GM21367 (cell line): ENCODE results near the gene KRTAP10-5.
"Not testable (repeated sequence)": the region's sequence is repeated elsewhere in the genome, so short reads cannot be mapped to it uniquely, and the experiment has no call there.

Experiments used
- ATAC-seq: cut with Tn5 transposase; IDR thresholded peaks from one replicate; pipeline ENCODE4 v1.9.1; 2021; ENCODE audit not compliant: unreplicated experiment

The KRTAP10-5 gene, protein sequence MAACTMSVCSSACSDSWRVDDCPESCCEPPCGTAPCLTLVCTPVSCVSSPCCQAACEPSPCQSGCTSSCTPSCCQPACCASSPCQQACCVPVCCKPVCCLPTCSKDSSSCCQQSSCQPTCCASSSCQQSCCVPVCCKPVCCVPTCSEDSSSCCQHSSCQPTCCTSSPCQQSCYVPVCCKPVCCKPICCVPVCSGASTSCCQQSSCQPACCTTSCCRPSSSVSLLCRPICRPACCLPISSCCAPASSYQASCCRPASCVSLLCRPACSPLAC

DNA sequence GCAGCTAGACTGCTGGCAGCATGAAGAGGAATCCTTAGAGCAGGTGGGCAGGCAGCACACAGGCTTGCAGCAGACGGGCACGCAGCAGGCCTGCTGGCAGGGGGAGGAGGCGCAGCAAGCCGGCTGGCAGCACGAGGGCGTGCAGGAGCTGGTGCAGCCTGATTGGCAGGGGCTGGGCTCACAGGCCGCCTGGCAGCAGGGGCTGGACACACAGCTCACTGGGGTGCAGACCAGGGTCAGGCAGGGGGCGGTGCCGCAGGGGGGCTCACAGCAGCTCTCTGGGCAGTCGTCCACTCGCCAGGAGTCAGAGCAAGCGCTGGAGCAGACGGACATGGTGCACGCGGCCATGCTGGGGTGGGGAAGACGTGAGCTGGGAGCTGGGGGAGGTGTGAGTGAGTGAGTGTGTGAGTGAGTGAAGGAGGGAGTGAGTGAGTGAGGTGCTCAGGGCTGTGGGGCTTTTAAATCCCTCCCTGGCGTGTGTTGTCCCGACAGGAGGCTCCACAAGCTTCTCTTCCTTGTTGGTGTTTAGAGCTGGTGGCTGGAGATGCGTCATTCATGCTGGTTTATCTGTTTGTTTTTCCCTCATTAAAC is at the start of gene KRTAP10-5:
KRTAP10-5 (minus strand) TSS at position 374 of the 591 bp plus-strand sequence; CDS start at position 348, 26 bp downstream.
- ATAC-seq: not testable (repeated sequence)

DNA sequence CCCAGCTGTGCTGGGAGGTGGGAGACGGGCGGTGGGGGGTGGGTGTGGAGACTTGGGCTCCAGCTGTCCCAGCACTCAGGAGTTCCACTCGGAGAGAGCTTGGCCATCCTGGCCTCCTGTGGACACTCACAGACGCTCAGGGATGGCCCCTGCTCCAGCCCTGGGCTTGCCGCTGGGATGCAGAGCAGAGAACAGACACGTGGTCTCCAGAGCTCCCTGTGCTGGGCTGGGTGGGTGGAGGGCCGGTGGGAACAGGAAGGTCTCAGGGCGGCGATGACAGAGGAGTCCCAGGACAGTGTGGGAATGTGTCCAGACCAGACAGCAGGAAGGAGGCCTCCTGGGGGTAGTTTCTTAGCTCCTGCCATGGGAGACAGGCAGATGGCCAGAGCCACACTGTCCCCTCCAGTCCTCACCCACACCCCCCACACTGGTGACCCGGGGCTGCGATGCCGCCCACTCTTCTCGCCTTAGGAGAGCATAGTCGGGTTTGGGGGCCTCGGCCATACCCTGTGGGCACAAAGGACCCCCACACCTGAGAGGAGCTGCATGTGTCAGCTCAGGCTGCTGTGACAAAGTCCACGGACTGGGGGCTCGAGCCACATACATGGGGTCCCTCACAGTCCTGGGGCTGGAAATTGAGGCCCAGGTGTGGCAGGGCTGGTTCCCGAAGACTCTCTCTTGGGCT is 48.4 kb upstream of the KRTAP10-5 start:
- no peak for ATAC-seq

DNA sequence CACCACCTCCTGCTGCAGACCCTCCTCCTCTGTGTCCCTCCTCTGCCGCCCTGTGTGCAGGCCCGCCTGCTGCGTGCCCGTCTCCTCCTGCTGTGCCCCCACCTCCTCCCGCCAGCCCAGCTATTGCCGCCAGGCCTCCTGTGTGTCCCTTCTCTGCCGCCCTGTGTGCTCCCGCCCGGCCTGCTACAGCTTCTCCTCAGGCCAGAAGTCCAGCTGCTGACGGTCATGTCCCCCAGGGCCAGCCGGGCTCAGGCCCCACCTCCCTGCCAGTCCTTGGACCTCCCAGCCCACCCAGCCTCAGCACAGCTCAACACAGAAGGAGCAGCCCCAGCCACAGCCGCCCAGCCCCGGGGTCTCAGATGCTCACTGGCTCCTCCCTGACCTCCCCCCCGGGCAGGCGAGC is 47.4 kb upstream of the KRTAP10-5 start:
- not testable (repeated sequence) for ATAC-seq

DNA sequence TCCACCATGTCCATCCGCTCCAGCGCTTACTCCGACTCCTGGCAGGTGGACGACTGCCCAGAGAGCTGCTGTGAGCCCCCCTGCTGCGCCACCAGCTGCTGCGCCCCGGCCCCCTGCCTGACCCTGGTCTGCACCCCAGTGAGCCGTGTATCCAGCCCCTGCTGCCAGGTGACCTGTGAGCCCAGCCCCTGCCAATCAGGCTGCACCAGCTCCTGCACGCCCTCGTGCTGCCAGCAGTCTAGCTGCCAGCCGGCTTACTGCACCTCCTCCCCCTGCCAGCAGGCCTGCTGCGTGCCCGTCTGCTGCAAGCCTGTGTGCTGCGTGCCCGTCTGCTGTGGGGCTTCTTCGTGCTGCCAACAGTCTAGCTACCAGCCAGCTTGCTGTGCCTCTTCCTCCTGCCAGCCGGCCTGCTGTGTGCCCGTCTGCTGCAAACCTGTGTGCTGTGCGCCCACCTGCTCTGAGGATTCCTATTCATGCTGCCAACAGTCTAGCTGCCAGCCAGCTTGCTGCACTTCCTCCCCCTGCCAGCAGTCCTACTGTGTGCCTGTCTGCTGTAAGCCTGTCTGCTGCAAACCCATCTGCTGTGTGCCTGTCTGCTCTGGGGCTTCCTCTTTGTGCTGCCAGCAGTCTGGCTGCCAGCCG is 46.9 kb upstream of the KRTAP10-5 start:
- not testable (repeated sequence) for ATAC-seq

DNA sequence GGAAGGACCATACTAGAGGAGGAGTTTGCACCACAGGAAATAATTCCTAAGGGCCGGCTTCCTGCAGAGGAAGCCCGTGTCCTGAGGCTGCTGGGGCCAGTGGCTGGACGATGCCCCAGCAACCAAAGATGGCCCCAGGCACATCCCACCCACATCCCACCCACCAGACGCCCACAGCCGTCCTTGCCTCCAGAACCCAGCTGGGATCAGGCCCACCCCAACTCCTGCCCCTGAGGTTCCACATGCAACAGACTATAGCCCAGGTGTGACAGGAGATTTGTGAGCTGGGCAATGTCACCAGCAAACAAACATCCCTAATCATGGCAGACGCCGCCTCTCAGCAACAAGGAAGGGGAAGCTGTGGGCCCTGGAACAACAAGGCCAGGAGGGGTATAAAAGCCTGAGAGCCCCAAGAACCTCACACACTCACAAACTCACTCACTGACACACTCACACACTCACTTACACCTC is 46.3 kb upstream of the KRTAP10-5 start, which contains the start of gene KRTAP10-9:
KRTAP10-9 (plus strand) TSS at position 421 of the 471 bp plus-strand sequence. CDS start 79 bp downstream, outside the sequence.
- ATAC-seq: no peak

DNA sequence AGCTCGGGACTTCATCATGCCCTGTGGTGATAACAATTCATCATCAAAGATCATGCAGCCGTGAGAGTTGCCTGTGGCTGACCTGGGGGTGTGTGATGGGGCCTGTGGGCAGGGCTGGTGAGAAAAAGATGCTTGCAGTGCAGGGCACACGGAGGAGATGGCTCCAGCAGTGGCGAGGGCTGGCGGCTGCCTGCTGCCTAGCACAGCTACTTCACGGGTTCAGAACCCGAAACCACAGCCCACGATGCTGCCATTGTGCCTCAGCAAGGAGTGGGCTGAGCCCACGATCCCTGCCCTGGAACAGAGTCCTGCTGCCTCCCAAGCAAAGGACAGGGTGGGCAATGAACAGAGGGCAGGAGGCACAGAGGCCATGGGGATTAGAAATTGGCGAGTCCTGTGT is 45.9 kb upstream of the KRTAP10-5 start:
- no peak for ATAC-seq

DNA sequence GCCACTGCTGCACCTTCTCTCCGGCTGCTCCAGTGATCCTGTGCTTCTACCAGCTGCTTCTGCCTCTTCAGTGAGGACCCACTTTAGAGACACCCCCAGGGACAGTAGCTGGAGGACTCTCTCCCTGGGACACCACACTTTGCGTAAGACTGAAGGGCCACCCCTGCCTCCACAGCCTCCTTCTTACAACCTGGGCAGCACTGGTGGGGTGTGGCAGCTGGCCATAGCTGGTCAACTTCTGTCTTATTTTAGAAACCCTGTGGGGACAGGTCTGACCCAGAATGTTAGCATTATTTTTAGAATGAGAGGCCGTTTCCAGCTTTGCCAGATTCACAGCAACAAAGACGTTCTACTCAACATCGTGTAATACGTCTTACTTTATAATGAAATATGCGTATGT is 45.4 kb upstream of the KRTAP10-5 start:
- ATAC-seq: no peak

DNA sequence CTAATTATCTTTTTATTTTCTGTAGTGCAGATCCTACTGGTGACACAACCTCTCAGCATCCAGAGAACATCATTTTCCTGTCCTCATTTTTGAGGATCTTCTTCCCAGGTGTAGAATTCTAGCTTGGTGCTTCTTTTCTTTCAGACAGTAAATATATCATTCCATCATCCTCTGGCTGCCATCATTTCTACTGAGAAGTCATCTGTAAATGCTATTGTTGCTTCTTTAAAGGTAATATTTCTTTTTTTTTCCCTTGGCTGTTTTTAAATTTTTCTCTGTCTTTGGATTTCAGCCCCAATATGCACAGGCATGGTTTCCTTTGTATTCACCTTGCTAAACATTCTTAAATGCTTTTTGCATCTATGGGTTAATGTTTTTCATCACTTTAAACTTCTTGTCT is 43.2 kb upstream of the KRTAP10-5 start:
- ATAC-seq: no peak

DNA sequence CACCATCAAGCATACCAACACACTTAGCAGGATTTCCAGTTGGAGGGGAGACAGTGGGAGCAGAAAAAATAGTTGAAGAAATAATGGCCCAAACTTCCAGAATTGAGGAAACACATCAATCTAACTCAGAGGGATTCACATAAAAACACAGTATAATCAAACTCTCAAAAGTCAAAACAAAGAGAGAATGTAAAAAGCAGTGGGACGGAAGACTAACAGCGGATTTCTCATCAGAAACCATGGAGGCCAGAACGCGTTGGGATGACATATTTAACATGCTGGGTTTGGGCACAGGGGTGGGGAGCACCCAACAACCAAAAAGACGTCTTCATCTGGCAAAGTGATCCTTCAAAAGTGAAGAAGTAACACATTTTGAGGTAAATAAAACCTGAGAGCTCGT is 39.5 kb upstream of the KRTAP10-5 start:
- no peak for ATAC-seq

DNA sequence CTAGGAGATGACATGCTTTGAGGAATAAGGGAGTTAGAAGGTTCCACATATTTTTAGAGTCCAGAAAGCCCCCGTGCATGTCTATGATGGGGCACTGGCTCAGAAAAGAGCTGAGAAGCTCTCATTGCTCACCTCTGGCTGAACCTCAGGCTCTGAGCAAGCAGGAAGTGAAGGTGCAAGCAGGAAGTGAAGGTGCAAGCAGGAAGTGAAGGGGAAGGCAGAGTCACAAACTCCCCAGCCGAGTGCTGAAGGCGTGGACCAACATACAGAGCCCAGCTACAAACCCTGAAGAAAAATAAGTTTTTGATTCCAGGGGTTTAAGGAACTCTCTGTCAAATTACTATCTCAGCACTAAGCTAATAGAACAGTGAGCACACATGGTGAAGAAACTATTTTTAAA is 38.5 kb upstream of the KRTAP10-5 start:
- no peak for ATAC-seq

DNA sequence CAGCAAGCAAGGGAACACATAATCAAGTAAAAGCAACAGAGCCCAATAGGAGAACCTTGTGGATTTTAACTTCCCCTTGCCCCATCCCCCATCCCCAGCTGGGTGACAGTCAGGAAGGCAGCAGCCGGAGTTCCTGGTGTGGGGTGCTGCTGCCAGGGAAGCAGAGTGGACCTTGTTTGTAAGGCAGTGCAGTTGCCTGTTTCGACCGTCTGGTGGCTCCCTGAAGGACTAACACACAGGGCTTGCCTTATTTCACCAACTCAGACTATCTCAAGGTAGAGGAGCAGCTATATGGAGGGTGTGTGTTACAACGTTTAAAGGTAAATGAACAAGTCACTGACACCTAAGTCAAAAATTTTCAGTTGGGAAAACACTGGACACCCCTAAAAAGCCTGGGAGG is 38.1 kb upstream of the KRTAP10-5 start:
- no peak for ATAC-seq

DNA sequence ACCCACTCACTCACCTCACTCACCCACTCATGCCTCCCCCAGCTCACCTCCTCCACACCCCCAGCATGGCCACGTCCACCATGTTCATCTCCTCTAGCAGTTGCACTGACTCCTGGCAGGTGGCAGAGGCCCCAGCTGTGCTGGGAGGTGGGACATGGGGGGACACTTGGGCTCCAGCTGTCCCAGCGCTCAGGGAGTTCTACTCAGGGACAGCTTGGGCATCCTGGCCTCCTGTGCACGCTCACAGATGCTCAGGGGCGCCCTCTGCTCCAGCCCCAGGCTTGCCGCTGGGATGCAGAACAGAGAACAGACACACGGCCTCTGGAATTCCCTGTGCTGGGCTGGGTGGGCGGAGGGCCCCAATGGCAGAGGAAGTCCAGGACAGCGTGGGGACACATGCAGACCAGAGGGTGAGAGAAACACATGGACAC is 36.7 kb upstream of the KRTAP10-5 start:
- ATAC-seq: no peak

DNA sequence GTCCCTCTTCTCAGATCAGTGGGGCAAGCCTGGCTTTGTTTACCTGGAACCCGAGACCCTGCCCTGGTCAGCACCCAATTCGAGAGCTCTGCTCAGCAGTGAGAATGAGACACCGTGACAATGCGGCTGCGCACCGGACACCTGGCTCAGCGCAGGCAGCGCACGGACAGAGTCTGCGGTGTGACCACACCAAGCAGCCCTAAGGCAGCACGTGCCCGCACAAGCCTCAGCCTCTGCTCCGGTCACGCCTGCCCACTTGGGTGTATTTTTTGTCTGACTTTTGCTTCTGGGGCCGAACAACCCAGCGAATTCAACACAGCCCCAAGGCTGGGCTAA is 36.2 kb upstream of the KRTAP10-5 start:
- no peak for ATAC-seq

DNA sequence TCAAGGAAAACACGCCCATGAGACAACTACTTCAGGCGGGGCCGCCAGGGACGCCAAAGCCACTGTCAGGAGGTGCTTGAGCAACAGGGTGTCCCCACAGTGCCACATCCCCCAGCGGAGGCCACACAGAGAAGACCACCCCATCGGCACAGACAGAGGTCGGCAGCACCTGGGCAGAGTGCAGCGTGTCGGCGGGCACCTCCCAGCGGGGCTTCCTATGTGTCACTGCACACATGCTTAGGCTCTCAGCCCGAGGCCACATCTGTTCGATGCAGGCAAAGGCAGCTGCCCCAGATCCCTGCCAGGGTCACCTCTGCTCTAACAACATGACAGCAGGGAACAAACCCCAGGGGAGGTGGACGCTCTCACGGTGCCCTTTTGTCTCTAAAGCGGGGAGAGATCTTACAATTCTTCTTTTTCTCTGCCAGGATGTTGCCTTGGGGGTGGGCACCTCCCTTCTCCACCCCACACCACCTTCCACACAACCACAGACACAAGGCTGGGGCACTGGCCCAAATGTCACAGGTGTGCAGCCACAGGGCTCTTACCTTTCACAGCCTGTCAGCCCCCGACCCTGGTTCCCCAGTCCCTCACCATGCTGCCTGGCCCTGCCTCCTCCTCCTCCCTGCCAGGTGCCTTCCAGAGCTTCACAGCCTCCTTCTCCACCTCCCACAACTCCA is 35.6 kb upstream of the KRTAP10-5 start:
- ATAC-seq: no peak

DNA sequence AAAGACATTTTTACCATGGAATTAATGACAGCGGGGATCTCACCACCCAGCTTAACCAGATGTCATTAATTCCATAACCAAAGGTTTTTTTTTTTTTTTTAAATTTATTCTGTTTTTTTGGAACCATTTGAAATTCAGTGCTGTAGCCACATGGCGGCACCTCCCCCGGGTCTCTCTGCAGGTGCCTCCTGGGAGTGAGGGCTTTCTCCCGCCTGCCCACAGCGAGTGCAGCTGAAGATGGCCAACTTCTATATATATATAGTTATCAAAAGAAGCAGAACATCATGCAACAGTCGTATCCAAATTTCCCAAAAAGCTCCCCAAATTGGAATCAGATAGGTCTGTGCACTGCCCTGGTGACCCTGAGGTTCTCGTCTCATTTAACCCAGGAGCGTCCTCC is 35.1 kb upstream of the KRTAP10-5 start:
- ATAC-seq: no peak

DNA sequence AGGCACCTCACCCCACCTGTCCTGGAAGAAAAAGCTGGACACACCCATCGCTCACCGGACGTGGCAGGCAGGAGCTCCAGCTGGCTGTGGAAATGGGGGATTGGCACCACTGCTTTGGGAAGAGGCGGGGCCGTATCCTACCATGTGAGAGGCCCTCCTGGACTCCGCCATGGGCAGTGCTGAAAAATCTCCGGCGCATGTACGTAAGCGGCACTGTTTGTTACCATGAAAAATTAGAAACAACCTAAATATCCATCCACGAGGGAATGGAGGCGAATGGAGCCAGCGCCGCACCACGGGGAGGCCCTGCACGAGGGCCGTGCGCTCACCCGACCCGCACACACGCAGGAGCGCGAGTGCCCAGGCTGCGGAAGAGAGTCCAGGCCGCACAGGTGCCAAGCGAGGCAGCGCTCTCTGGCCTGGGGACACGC is 34.6 kb upstream of the KRTAP10-5 start:
- no peak for ATAC-seq

DNA sequence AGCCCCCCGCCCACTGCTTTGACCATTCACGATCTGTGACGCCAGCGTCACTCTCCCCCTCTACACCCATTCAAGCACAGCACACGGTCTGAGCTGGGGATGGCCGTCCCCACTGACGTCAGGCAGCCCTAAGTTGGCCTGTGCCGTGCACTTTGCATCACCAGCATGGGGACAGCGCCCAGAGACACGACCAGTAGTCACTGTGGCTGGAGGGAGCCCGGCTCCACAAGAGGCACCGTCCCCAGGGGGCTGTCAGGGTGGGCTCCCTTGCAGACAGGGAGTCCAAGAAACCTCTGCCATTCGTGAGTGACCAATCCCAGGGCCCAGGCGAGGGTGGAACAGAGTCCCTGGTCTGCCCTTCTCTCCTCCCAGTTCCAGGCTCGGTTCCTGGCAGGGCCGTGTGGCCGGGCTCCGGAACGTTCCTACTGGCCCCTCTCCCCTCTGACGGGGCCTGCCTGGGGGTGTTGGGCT is 33.8 kb upstream of the KRTAP10-5 start:
- no peak for ATAC-seq

DNA sequence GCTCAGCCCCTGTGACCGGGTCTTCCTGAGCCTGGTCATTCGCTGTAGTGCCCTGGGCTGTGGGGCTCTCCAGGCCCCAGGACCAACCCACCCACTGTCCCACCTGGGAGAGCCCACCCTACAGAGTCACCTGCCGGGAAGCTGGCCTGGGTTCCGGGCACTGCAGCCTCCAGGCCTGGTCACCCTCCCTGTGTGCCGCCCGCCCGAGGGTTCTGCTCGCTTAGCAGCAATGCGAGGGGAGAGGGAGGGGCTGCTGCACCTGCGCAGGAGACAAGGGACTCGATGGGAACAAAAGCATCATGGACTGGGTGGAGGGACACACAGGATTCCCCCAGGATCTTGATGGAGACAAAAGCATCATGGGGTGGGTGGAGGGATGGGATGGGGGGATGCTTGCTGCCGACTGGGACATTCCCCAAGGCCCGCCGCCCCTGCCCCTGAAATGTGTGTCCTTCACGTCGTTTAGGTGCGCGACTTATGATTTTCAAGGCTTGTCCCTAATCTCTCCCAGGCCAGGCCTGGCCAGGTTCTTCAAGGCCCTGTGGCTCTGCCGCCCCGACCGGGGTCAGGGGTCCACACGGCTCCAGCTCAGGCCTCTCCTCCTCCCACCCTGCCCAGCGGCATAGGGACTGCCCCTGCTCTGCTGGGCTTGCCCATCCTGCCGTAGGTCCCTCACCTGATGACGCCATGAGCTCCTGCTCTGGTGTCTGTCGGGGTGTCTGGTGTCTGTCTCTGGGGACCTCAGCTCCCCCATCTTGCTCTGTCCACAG is 33.2 kb upstream of the KRTAP10-5 start:
- no peak for ATAC-seq

DNA sequence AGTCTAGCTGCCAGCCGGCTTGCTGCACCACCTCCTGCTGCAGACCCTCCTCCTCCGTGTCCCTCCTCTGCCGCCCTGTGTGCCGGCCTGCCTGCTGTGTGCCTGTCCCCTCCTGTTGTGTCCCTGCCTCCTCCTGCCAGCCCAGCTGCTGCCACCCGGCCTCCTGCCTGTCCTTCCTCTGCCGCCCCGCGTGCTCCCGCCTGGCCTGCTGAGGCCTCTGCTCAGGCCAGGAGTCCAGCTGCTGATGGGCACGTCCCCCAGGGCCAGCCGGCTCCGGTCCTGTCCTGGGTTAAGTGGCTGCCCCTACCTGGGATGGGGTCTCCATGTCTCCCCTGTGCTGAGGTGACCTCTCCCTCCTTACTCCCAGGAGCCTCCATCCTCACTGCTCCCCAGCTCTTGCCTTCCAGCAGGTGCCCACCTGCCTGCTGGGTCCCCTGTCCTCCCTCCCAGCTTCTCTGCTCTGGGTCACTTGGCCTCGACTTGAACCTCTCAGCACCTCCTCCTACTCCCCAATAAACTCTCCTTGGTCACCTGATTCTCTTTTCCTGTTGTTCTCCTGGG is 32.3 kb upstream of the KRTAP10-5 start:
- ATAC-seq: no peak

DNA sequence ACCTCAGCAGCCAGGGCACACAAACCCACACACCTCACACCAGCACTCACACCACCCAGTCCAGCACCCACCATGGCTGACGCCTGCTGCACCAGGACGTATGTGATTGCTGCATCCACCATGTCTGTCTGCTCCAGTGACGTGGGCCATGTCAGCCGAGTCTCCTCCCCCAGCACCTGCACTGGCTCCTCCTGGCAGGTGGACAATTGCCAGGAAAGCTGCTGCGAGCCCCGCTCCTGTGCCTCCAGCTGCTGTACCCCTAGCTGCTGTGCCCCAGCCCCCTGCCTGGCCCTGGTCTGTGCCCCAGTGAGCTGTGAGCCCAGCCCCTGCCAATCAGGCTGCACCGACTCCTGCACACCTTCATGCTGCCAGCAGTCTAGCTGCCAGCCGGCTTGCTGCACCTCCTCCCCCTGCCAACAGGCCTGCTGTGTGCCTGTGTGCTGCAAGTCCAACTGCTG is 31.7 kb upstream of the KRTAP10-5 start, which contains the start of gene KRTAP10-8:
KRTAP10-8 (plus strand) TSS at position 51 of the 458 bp plus-strand sequence; CDS start at position 73, 22 bp downstream.
- no peak for ATAC-seq
